Activated T-helper 17 cell treated with anti-CD3 and anti-CD28 coated beads, Interleukin-2, amount 50 U/mL, for 72 hours (primary cell): ENCODE data around the gene SCYL1. TPM values are rescaled to one million over a fixed set of nuclear protein-coding genes. Genes with fewer than 3 reads are reported as not detected.
A peak's percentile ranks its signal among the peaks of the same experiment; 100 is the strongest.

ENCODE experiments used
- ATAC-seq: fragments of 150-1000 bp; cut with Tn5 transposase; replicated peaks from 2 replicates; pipeline ENCODE4 v1.10.0; 2021; ENCODE audit warnings: mild to moderate bottlenecking, moderate library complexity
- H3K27ac Mint-ChIP-seq: one replicate; pipeline ENCODE4 v1.8.0; 2022; ENCODE audit warnings: mixed read lengths
- H3K27me3 Mint-ChIP-seq: one replicate; pipeline ENCODE4 v1.8.0; 2022; ENCODE audit warnings: mixed read lengths
- H3K36me3 Mint-ChIP-seq: one replicate; pipeline ENCODE4 v1.8.0; 2022; ENCODE audit warnings: low read depth, mild to moderate bottlenecking, mixed read lengths
- H3K4me1 Mint-ChIP-seq: one replicate; pipeline ENCODE4 v1.8.0; 2022; ENCODE audit warnings: mixed read lengths
- H3K4me3 Mint-ChIP-seq: one replicate; pipeline ENCODE4 v1.8.0; 2022; ENCODE audit warnings: mild to moderate bottlenecking, mixed read lengths
- H3K9me3 Mint-ChIP-seq: one replicate; pipeline ENCODE4 v1.8.0; 2022; ENCODE audit warnings: mixed read lengths
- total RNA-seq, 2 donors: library from RNA; stranded (reverse); gene quantifications; one replicate each; pipeline ENCODE4 v1.2.3, GENCODE V29; 2022

The SCYL1 gene
- total RNA-seq, 2 donors from 2014 or later: 80.4 to 86.8 TPM

DNA sequence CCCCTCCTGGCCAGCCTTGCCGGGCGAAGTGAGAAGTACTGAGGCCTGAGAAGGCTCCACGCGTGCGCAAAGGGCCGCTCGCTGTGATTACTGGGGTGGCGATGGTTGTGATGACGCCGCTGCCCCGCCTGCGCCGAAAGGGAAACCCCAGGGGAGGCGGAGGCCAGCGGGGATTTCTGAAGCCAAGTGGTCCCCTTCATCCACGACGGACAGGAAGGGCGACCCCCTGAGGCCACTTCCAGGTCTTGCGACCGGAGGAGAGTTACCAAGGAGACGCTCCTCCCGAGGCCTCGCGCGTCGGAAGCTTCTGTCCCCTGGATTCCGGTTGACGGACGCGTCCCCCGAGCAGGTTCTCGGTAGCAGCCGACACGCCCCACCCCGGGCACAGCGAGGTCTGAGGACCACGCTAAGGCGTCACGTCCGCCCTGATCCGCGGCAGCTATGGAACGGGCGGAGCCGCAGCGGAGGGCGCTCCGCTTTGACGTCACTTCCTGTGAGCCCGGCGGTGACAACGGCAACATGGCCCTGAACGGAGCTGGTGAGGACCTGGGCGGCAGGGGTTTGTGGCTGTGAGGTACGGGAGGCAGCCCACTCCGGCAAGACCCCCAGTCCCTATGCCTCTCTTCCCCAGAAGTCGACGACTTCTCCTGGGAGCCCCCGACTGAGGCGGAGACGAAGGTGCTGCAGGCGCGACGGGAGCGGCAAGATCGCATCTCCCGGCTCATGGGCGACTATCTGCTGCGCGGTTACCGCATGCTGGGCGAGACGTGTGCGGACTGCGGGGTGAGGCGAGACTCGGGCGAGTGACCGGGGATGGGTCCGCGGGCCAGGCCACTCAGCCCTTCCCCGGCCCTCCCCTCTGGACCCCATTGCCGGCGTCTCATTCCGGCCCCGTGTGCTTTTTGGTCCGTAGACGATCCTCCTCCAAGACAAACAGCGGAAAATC lies 45.4 kb downstream of the SCYL1 start, which contains the start of gene ZNRD2:
TSS of gene ZNRD2 (plus strand) at position 505 of the 946 bp plus-strand sequence. CDS start at position 520, 15 bp downstream.
- Mint-ChIP-seq H3K4me1 (peaks cover 31% of the 10 kb centered on the region), H3K36me3 (peaks cover 69% of the 10 kb centered on the region), H3K27me3 (no peaks in the 10 kb centered on the region), H3K4me3 (peak within 1 kb of the TSS; percentile 94), H3K9me3 (no peaks in the 10 kb centered on the region), H3K27ac (peak within 1 kb of the TSS; percentile 94)
- ATAC-seq: peak; percentile 81

DNA sequence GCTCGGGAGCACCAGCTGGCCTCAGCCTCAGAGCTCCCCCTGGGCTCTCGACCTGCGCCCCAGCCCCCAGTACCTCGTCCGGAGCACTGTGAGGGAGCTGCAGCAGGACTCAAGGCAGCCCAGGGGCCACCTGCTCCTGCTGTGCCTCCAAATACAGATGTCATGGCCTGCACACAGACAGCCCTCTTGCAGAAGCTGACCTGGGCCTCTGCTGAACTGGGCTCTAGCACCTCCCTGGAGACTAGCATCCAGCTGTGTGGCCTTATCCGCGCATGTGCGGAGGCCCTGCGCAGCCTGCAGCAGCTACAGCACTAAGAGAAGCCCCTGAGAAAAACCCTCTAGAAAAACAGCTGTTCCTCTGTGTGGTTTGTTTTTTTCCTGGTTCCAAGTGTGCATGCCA lies 46.5 kb downstream of the SCYL1 start:
- H3K4me1 Mint-ChIP-seq: peaks cover 25% of the 10 kb centered on the region
- H3K4me3 Mint-ChIP-seq: peak overlapping the region; percentile 94
- peak overlapping the region; percentile 90 for H3K27ac Mint-ChIP-seq
- no peak for ATAC-seq
- peaks cover 76% of the 10 kb centered on the region for H3K36me3 Mint-ChIP-seq
- H3K27me3 Mint-ChIP-seq: no peaks in the 10 kb centered on the region
- H3K9me3 Mint-ChIP-seq: no peaks in the 10 kb centered on the region

DNA sequence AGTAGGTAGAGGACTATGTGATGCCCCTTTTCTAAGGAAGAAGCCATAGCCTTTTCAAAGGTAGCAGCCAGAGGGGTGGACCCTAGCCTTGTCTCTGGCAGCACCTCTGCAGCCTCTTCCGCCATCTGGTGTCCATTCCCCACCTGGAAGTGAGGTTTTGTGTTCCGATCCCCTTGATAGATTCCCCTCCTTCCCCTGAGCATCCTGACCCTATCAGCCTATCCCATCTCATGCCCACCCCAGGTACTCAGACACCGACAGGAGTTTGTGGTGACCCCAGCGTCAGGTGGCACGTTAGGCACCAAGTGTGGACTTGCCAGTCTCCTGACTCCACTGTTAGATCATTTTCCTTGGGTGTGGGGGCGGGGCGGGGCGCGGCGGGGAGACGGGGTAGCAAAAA lies 47.1 kb downstream of the SCYL1 start:
- no peaks in the 10 kb centered on the region for H3K9me3 Mint-ChIP-seq
- H3K27me3 Mint-ChIP-seq: no peaks in the 10 kb centered on the region
- H3K36me3 Mint-ChIP-seq: peaks cover 81% of the 10 kb centered on the region
- no peak for ATAC-seq
- peaks cover 25% of the 10 kb centered on the region for H3K4me1 Mint-ChIP-seq
- peak overlapping the region; percentile 90 for H3K27ac Mint-ChIP-seq
- H3K4me3 Mint-ChIP-seq: peak overlapping the region; percentile 94

DNA sequence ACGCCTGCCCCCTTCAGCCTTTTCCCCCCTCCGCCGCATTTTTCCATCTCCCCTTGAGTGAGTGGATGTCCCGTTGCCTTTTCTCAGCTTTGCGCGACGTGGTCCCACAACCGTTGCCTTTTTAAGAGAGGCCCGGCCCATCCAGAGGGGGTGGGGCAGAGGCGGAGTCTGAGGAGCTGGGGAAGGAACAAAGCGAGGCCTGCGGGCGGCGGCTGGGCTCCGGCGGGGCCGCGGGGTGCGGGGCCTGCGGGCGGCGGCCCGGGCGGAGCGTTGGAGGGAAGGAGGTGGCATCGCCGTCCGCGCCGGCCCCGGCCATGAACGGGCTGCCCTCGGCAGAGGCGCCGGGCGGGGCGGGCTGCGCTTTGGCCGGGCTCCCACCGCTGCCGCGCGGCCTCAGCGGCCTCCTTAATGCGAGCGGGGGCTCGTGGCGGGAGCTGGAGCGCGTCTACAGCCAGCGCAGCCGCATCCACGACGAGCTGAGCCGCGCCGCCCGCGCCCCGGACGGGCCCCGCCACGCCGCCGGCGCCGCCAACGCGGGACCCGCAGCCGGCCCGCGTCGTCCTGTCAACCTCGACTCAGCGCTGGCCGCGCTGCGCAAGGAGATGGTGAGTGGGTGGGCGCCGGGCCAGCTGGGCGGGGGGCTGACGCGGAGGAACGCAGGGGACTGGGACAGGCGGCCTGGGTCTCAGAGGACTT lies 47.6 kb downstream of the SCYL1 start, which contains the start of gene FAM89B:
TSS of gene FAM89B (plus strand) at position 183 of the 696 bp plus-strand sequence. CDS start at position 315, 132 bp downstream.
- Mint-ChIP-seq H3K27me3 (no peaks in the 10 kb centered on the region), H3K4me1 (peaks cover 25% of the 10 kb centered on the region), H3K9me3 (no peaks in the 10 kb centered on the region), H3K4me3 (peak within 1 kb of the TSS; percentile 94), H3K36me3 (peaks cover 86% of the 10 kb centered on the region), H3K27ac (peak within 1 kb of the TSS; percentile 94)
- no peak for ATAC-seq

DNA sequence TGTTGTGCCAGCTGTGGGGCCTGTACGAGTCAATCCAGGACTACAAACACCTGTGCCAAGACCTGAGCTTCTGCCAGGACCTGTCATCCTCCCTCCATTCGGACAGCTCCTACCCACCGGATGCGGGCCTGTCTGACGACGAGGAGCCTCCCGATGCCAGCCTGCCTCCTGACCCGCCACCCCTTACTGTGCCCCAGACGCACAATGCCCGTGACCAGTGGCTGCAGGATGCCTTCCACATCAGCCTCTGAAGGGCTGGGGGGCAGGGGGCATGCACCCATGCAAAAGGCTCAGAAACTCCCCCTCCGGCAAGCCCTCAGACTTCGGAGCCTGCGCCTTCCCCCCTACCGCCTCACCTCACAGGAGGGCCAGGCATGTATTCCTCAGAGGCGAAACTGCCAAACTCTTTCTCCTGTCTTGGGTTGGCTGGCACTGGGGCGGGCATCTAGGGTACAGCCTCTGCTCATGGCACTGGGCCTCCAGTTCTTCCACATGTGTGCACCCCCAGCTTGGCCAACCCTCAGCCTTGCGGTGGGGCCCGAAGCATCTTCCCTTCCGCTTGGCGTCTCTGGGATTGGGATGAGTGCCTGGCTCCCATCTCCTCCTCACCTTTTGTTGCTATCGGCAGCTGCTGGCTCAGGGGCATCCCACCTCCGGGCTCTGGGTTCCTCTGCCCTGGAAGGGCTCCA lies 48.7 kb downstream of the SCYL1 start:
- H3K27ac Mint-ChIP-seq: peak overlapping the region; percentile 94
- H3K4me1 Mint-ChIP-seq: peaks cover 24% of the 10 kb centered on the region
- H3K36me3 Mint-ChIP-seq: peaks cover 89% of the 10 kb centered on the region
- H3K4me3 Mint-ChIP-seq: peak overlapping the region; percentile 94
- no peaks in the 10 kb centered on the region for H3K27me3 Mint-ChIP-seq
- no peaks in the 10 kb centered on the region for H3K9me3 Mint-ChIP-seq
- ATAC-seq: no peak

DNA sequence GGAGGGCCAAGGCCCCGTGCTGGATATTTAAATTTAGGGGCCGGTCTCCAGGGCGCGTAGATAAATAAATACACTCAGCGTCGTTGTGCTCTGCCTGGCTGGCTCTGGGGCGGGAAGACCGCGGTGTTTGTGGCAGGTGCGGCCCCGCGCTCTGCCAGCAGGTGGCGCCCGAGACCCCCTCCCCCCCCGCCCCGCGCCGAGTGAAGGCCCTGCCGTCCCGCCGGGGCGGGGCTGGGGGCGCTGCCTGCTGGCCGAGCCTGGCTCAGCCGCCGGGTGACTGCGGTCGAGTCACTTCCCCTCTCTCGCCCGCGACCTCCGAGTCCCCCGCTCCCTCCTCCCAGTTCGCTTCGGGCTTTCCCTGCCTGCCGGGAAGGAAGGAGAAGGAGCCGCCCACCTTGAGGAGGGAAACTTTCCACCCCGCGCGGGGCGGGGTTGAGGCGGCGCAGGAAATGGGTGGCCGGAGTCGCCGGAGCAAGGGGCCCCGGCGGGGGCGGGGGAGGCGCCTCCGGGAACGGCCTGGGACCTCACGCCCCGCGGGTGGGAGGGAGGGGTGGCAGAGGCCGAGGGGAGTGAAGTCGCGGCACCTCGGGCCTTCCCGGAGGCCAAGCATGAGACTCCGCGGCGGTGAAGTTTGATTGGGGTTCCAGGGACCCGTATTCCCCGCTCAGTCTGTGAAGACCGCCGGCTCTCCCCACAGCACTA lies 49.4 kb downstream of the SCYL1 start:
- peak; percentile 42 for ATAC-seq
- no peaks in the 10 kb centered on the region for H3K27me3 Mint-ChIP-seq
- H3K4me3 Mint-ChIP-seq: peak overlapping the region; percentile 94
- peaks cover 89% of the 10 kb centered on the region for H3K36me3 Mint-ChIP-seq
- H3K4me1 Mint-ChIP-seq: peaks cover 23% of the 10 kb centered on the region
- H3K27ac Mint-ChIP-seq: peak overlapping the region; percentile 94
- H3K9me3 Mint-ChIP-seq: no peaks in the 10 kb centered on the region

DNA sequence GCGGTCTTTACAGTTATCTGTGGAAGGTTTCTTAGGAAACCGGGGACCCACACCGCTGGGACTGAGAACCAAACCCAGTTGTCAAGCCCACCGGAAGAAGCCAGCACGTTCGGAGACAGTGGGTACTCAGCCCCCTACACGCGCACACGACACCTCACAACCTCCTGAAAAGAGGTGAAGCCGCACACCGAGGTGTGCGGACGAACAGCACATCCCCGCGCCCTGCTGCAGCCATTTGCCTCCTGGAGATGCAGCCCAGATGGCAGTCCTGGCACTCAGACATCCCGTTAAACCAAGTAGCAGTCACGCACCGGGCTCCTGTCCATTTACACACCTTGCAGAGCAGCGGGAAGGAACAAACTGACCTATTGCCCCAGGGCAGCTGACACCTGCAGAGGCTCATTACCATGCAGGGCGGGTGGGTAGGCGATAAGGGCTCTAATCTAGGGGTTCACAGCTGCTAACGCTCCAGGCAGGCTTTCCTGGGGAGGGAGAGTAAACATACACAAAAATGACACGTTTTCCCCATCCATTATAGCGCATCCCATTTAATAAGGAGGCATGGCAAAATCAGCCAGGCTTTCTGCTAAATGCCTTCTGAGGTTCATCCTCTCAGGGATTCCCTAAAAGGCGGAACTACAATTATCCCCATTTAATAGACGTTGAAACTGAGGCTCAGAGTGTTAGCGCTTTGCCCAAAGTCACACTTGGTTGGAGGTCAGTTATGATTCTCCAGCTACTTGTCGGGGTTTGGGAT lies 50.1 kb downstream of the SCYL1 start:
- ATAC-seq: no peak
- Mint-ChIP-seq H3K27me3 (no peaks in the 10 kb centered on the region), H3K36me3 (peaks cover 90% of the 10 kb centered on the region), H3K9me3 (no peaks in the 10 kb centered on the region), H3K4me3 (peak overlapping the region; percentile 94), H3K4me1 (peaks cover 23% of the 10 kb centered on the region), H3K27ac (peak overlapping the region; percentile 94)

DNA sequence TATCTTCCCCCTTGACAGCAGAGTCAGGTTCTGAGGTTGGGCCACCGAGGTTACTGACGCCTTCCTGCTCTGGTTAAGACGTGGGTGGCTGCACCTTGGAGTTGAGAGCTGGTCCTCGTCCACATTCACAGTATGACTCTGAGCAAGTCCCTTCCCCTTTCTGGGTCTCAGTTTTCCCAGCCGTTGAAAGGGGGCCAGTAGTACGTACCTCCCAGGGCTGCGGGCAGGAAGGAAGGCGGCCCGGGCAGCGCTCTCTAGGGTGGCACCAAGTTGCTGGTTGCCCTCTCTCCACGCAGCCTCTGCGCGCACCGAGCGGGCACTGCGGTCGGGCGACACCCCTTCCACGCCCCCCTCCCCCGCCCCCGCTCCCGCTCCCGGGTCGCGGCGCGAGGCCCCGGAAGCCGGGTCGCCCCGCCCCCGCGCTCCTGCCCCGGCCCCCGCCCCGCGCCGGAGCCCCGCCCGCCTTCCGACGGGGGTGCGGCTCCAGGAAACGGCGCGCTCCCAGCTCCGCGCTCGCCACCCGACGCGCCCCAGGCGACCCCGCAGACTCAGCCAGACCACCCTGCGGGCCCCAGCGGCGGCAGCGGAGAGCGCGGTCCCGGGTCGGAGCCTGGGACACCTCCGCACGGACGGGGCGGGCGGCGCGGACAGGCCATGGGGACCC lies 50.8 kb downstream of the SCYL1 start, which contains the start of gene EHBP1L1:
TSS of gene EHBP1L1 (plus strand) at position 486 of the 664 bp plus-strand sequence. CDS start 250 bp downstream, outside the sequence.
- peaks cover 90% of the 10 kb centered on the region for H3K36me3 Mint-ChIP-seq
- peaks cover 23% of the 10 kb centered on the region for H3K4me1 Mint-ChIP-seq
- peak within 1 kb of the TSS; percentile 94 for H3K4me3 Mint-ChIP-seq
- peak; percentile 57 for ATAC-seq
- H3K27me3 Mint-ChIP-seq: no peaks in the 10 kb centered on the region
- no peaks in the 10 kb centered on the region for H3K9me3 Mint-ChIP-seq
- H3K27ac Mint-ChIP-seq: peak within 1 kb of the TSS; percentile 94

DNA sequence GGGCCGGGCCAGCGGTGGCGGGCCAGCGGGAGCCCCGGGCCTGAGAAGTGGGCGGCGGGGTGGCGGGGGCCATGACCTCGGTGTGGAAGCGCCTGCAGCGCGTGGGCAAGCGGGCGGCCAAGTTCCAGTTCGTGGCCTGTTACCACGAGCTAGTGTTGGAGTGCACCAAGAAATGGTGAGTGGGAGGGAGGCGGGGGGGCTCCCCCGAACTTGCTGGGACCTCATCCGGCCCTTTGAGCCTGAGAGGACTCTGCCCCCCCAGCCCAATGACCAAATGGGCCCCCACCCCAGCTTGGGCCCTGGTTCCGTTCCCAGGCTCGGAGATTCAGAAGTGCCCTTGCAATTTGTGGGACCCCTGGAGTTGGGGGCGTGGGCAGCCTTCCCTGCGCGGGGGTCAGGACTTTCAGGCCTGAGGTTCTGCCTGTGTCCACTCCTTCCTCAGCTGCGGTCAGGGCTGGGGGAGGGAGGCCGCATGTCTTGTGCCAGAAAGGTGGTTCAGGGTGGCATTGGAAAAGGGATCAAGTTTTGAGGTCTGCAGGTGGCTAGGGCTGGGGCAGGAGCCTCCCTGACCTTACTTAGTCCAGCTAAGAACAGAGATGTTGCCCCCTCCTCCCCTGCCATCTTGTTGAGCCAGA lies 51.5 kb downstream of the SCYL1 start:
- Mint-ChIP-seq H3K27ac (peak overlapping the region; percentile 89), H3K4me3 (peak overlapping the region; percentile 94), H3K9me3 (no peaks in the 10 kb centered on the region), H3K27me3 (no peaks in the 10 kb centered on the region), H3K36me3 (peaks cover 91% of the 10 kb centered on the region), H3K4me1 (peaks cover 23% of the 10 kb centered on the region)
- ATAC-seq: peak; percentile 2

DNA sequence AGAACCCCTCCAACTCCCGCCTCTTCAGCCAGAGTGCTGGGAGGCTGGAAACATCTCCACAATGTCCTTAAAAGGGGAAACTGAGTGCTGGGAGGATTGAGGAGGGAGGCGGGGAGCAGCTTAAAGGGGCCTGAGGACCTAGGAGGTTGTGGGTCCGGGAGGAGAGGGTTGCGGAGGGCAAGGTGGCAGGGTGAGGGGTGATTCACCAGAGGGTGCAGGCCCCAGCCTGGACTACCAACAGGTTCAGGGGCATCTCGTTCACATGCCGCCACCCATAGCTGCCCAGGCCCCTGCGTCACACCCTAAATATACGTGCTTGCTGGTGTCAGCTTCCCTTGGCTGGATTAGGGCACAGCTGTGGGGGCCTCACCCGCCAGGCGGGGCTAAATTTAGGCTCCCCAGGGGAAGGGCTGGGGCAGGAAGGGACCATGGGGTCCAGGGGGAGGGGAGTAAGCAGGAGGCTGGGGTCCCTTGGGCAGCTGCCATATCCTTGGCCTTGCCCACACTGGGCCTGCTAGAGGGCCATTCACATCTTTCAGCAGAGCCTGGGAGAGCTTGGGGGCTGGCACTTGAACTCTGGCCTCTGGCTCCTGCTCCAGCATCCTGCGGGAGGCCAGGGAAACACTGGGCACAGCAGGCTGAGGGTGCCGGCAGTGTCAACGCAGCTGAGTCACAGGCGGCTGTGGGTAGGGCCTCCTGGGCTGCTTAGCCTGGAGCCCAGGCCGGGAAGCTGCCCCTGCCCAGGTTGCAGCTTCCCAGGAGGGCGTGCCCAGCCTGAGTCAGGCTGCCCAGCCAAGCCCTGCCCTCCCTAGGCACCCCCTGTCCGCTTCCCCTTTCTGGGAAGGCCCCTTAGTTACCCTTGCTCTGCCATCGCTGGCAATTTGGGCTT lies 52.2 kb downstream of the SCYL1 start:
- H3K36me3 Mint-ChIP-seq: peaks cover 92% of the 10 kb centered on the region

DNA sequence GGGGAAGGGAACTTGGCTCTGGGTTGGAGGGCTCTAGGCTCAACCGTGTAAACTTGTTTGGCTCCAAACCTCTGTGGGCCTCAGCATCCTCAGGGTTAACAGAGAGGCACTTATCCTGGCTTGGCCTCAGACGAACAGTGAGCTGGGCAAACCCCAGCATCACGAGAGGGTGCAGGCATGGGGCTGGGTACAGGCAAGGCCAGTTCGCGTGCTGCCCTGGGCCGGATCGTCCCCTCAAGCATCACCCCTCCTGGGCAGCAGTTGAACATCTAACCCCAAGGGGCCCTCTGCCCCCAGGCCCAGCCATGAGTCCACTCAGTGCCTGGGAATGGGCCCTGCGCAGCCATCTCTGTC lies 52.9 kb downstream of the SCYL1 start:
- Mint-ChIP-seq H3K36me3 (peaks cover 95% of the 10 kb centered on the region), H3K27ac (peak overlapping the region; percentile 89)
- ATAC-seq: no peak

More for the DNA sequence above, 52.2 kb downstream of the SCYL1 start:
- Mint-ChIP-seq H3K27me3 (no peaks in the 10 kb centered on the region), H3K4me1 (peaks cover 18% of the 10 kb centered on the region), H3K9me3 (no peaks in the 10 kb centered on the region), H3K4me3 (peak overlapping the region; percentile 94), H3K27ac (peak overlapping the region; percentile 89)
- ATAC-seq: peak; percentile 37

More for the DNA sequence above, 52.9 kb downstream of the SCYL1 start:
- Mint-ChIP-seq H3K4me1 (peaks cover 16% of the 10 kb centered on the region), H3K4me3 (peak overlapping the region; percentile 94), H3K9me3 (no peaks in the 10 kb centered on the region), H3K27me3 (no peaks in the 10 kb centered on the region)
